IMR-90 (cell line): ENCODE results near the gene PPP6R3. TPM values are rescaled to one million over a fixed set of nuclear protein-coding genes. Genes with fewer than 3 reads are reported as not detected.

Source experiments
- ATAC-seq: fragments of 200-7000 bp; cut with Tn5 transposase; 2 replicates; pipeline ENCODE4 v1.9.1; 2020; ENCODE audit warnings: low read depth, mild to moderate bottlenecking, moderate library complexity
- BruUV-seq: library from RNA; stranded (reverse); fragments of 400-500 nt; replicated peaks from 2 replicates; lab custom pipeline; 2021; lab: Mats Ljungman, UMichigan
- CTCF ChIA-PET: fragments of 300-600 bp; formaldehyde crosslinking; extraction: SDS; loops from one replicate; lab custom pipeline; 2021; ENCODE audit warnings: antibody characterized with exemption; lab: Yijun Ruan, JAX
- POLR2A ChIA-PET: fragments of 300-600 bp; sonication (Branson Sonifier 250); formaldehyde crosslinking; loops from one replicate; lab custom pipeline; 2022; ENCODE audit warnings: antibody characterized with exemption; ENCODE audit not compliant: unreplicated experiment; lab: Charles Lee
- DNase-seq: peaks from one replicate; pipeline ENCODE4 v3.0.0; 2013
- H2AFZ ChIP-seq: replicated peaks from 2 replicates; pipeline ENCODE3; 2013; ENCODE audit warnings: low read length, mild to moderate bottlenecking; ENCODE audit not compliant: poor library complexity
- H2AK5ac ChIP-seq: 2 replicates; pipeline ENCODE4 v1.6.1; 2013; ENCODE audit warnings: low read depth, low read length, inconsistent platforms
- H2AK9ac ChIP-seq: replicated peaks from 2 replicates; pipeline ENCODE3; 2013; ENCODE audit warnings: mild to moderate bottlenecking, low read depth, low read length, moderate library complexity; ENCODE audit not compliant: poor library complexity
- H2BK120ac ChIP-seq: 2 replicates; pipeline ENCODE4 v1.6.1; 2013; ENCODE audit warnings: low read depth, low read length, inconsistent platforms
- H2BK15ac ChIP-seq: 3 replicates; pipeline ENCODE4 v1.6.1; 2013; ENCODE audit warnings: low read depth, low read length, inconsistent platforms
- H2BK20ac ChIP-seq: 2 replicates; pipeline ENCODE4 v1.6.1; 2013; ENCODE audit warnings: low read depth, mild to moderate bottlenecking, inconsistent platforms, low read length, moderate library complexity
- H2BK5ac ChIP-seq: 2 replicates; pipeline ENCODE4 v1.6.1; 2013; ENCODE audit warnings: mild to moderate bottlenecking, low read depth, low read length, inconsistent platforms; ENCODE audit not compliant: poor library complexity, severe bottlenecking
- H3K14ac ChIP-seq: replicated peaks from 2 replicates; pipeline ENCODE4 v1.6.1; 2013; ENCODE audit warnings: low read depth, low read length, inconsistent platforms
- H3K18ac ChIP-seq: 2 replicates; pipeline ENCODE4 v1.6.1; 2013; ENCODE audit warnings: low read depth, low read length, control low read depth
- H3K23ac ChIP-seq: 2 replicates; pipeline ENCODE4 v1.6.1; 2013; ENCODE audit warnings: low read depth, low read length, inconsistent platforms
- H3K27ac ChIP-seq: 2 replicates; pipeline ENCODE4 v1.5.1; 2013; ENCODE audit warnings: mild to moderate bottlenecking, control low read depth, low read length; ENCODE audit not compliant: insufficient read depth
- H3K27me3 ChIP-seq: 2 replicates; pipeline ENCODE4 v1.6.1; 2013; ENCODE audit warnings: low read length; ENCODE audit not compliant: control insufficient read depth, insufficient read depth
- H3K36me3 ChIP-seq: 2 replicates; pipeline ENCODE4 v1.6.1; 2013; ENCODE audit warnings: low read length, mixed read lengths; ENCODE audit not compliant: control insufficient read depth, insufficient read depth
- H3K4ac ChIP-seq: 2 replicates; pipeline ENCODE4 v1.6.1; 2013; ENCODE audit warnings: low read depth, low read length, inconsistent platforms
- H3K4me1 ChIP-seq: 2 replicates; pipeline ENCODE4 v1.6.1; 2013; ENCODE audit warnings: low read length, mixed read lengths; ENCODE audit not compliant: control insufficient read depth, insufficient read depth
- H3K4me2 ChIP-seq: 2 replicates; pipeline ENCODE4 v1.6.1; 2013; ENCODE audit warnings: low read depth, mild to moderate bottlenecking, control low read depth, low read length, moderate library complexity
- H3K4me3 ChIP-seq: 2 replicates; pipeline ENCODE4 v1.5.1; 2013; ENCODE audit warnings: low read depth, mild to moderate bottlenecking, control low read depth, low read length, moderate library complexity; ENCODE audit not compliant: insufficient read depth
- H3K56ac ChIP-seq: 2 replicates; pipeline ENCODE4 v1.6.1; 2013; ENCODE audit warnings: low read length, inconsistent platforms; ENCODE audit not compliant: insufficient read depth; ENCODE audit errors: extremely low read depth
- H3K79me1 ChIP-seq, 2 experiments: 2 replicates each; pipeline ENCODE4 v1.6.1; 2013; ENCODE audit warnings: low read length in 2 of 2, inconsistent platforms in 1 of 2, low read depth in 1 of 2
- H3K9ac ChIP-seq: 2 replicates; pipeline ENCODE4 v1.6.1; 2013; ENCODE audit warnings: low read depth, low read length, control low read depth
- H3K9me1 ChIP-seq: 2 replicates; pipeline ENCODE4 v1.6.1; 2013; ENCODE audit warnings: low read length, inconsistent platforms; ENCODE audit not compliant: insufficient read depth
- H3K9me3 ChIP-seq: 2 replicates; pipeline ENCODE4 v1.6.1; 2013; ENCODE audit warnings: low read length; ENCODE audit not compliant: control insufficient read depth, insufficient read depth
- H4K20me1 ChIP-seq: 2 replicates; pipeline ENCODE4 v1.6.1; 2013; ENCODE audit warnings: low read length, inconsistent platforms; ENCODE audit not compliant: insufficient read depth
- H4K5ac ChIP-seq: 2 replicates; pipeline ENCODE4 v1.6.1; 2013; ENCODE audit warnings: mild to moderate bottlenecking, low read depth, low read length, control low read depth
- H4K8ac ChIP-seq, 2 experiments: 2 replicates each; pipeline ENCODE4 v1.6.1; 2013; ENCODE audit warnings: low read depth in 2 of 2, low read length in 2 of 2, control low read depth in 1 of 2, inconsistent platforms in 1 of 2
- H4K91ac ChIP-seq: 2 replicates; pipeline ENCODE4 v1.6.1; 2013; ENCODE audit warnings: low read depth, low read length, inconsistent platforms; ENCODE audit not compliant: insufficient read depth
- BHLHE40 ChIP-seq: fragments of 150-350 bp; IDR thresholded peaks from 2 replicates; pipeline ENCODE4 v1.6.1; 2016; ENCODE audit warnings: mild to moderate bottlenecking, low read depth, low read length
- RFX5 ChIP-seq: IDR thresholded peaks from 2 replicates; pipeline ENCODE4 v1.8.0; 2012; ENCODE audit warnings: low read depth, mild to moderate bottlenecking, low read length, moderate library complexity
- WGBS, 2 experiments: methylation state at CpG; one replicate each; pipeline versions ENCODE4 v1.1.5 to v1.1.7; 2013; ENCODE audit warnings: missing lambda C conversion rate in 2 of 2; ENCODE audit not compliant: insufficient read length in 1 of 2; ENCODE audit errors: extremely low coverage in 2 of 2; 5-methylcytosine and 5-hydroxymethylcytosine counted together
- dilution Hi-C: fragments of 300-500 bp; cut with HindIII; formaldehyde crosslinking; loops from one replicate; pipeline ENCODE4 v1.14.3; 2018; ENCODE audit warnings: low sequenced_read_pairs; ENCODE audit not compliant: unreplicated experiment
- in situ Hi-C: fragments of 300-500 bp; cut with MboI; formaldehyde crosslinking; loops from 3 replicates; pipeline ENCODE4 v1.14.3; 2019; ENCODE audit warnings: low sequenced_read_pairs, inconsistent platforms, mixed read lengths
- intact Hi-C: fragments of 100-400 bp; cut with micrococcal nuclease; formaldehyde crosslinking; loops from 2 replicates; pipeline ENCODE4 v1.10.0; 2022
- polyA plus RNA-seq, 3 experiments: library from polyadenylated mRNA; depleted of rRNA; stranded (reverse); fragments of >200 nt; gene quantifications; 2 replicates each; pipeline ENCODE4 v1.2.3, GENCODE V29; 2012; ENCODE audit warnings: low replicate concordance in 1 of 3
- total RNA-seq: library from RNA; depleted of rRNA; stranded (reverse); fragments of >200 nt; gene quantifications from 2 replicates; pipeline ENCODE4 v1.2.3, GENCODE V29; 2012

PPP6R3 gene
- total and polyA plus RNA-seq, 2 of the 4 experiments (the other 2 are of a cell fraction): 29.0 to 123 TPM

DNA sequence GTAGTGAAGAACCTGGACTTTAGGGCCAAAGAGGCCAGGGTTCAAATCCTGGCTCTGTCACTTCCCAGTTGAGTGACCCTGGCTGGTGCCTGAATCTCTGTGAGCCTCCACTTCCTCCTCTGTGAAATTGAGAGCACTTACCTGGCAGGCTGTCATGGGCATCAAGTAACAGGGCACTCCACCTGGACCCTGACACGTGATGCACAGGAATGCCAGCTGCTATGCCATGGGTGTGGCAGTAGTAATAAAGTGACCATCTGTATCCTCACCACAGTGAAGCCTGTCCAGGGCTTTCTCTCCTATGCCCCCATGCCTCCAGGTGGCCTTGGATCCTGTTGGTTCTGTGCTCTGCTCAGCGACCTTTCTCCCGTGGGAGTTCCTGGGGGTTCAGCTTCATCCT, 29.8 kb upstream of the PPP6R3 start:
- Histone ChIP-seq H3K18ac (no peak overlapping the region), H3K4me2 (no peak overlapping the region), H4K91ac (no peak overlapping the region), H3K79me1 (no peaks in the 10 kb centered on the region), H3K36me3 (peaks cover 60% of the 10 kb centered on the region), H3K56ac (no peak overlapping the region), H2BK20ac (no peak overlapping the region), H3K9me1 (no peaks in the 10 kb centered on the region; the same call in 1 of the 2 replicates), H3K14ac (no peak overlapping the region), H4K8ac (no peak overlapping the region), H2AK9ac (peak overlapping the region; percentile 61), H4K20me1 (no peaks in the 10 kb centered on the region), H3K23ac (no peak overlapping the region), H3K27me3 (no peaks in the 10 kb centered on the region), H3K4ac (no peak overlapping the region), H4K5ac (no peak overlapping the region), H2BK120ac (no peak overlapping the region), H2AK5ac (no peak overlapping the region), H3K4me1 (no peaks in the 10 kb centered on the region), H3K27ac (no peak overlapping the region), H3K9me3 (peaks cover 14% of the 10 kb centered on the region), H2BK15ac (no peak overlapping the region), H3K4me3 (no peak overlapping the region), H2AFZ (no peak overlapping the region), H2BK5ac (no peak overlapping the region), H3K9ac (no peak overlapping the region)
- ChIA-PET CTCF (no interaction called here), POLR2A (no interaction called here)
- intact Hi-C loops (no loop called here), in situ Hi-C loops (no loop called here), dilution Hi-C loops (no loop called here)
- DNase-seq: no peak
- no CpG with 5 or more reads among the region's 3 CpGs for WGBS, 2 experiments
- BruUV-seq: no TSS peak
- no peak for ATAC-seq
- no peak for TF ChIP-seq BHLHE40
- TF ChIP-seq RFX5: no peak
